Spleen (tissue), 7 donors: Measurements from ENCODE around the gene RAB28.

ENCODE experiments used
- POLR2A ChIP-seq, 3 donors: fragments of 450-650 bp; IDR thresholded peaks; one replicate each; pipeline ENCODE4 v1.5.1; 2017; ENCODE audit warnings: antibody characterized with exemption in 3 of 3, mild to moderate bottlenecking in 1 of 3
- TF ChIP-seq, protein P1 (sequence below), 11 experiments: fragments of 200-600 bp in 7 of 11; fragments of 450-650 bp in 4 of 11; sonication (generic) in 4 of 11; IDR thresholded peaks in 8 of 11; conservative IDR thresholded peaks in 3 of 11; 1 replicate in 7 of 11; 2 replicates in 4 of 11; pipeline versions ENCODE4 v1.4.0 to v1.8.0; 2016 to 2021; ENCODE audit warnings: antibody characterized with exemption in 11 of 11, inconsistent platforms in 4 of 11, mild to moderate bottlenecking in 1 of 11
- donor health status: DM: no; HTN: no; CAD: no; lungs with moderate emphysema.
- donor health status: DM: no; HTN: no; CAD: no.
- donor health status: DM: no; HTN: no; CAD: no.

- TF ChIP-seq, protein P1, sequence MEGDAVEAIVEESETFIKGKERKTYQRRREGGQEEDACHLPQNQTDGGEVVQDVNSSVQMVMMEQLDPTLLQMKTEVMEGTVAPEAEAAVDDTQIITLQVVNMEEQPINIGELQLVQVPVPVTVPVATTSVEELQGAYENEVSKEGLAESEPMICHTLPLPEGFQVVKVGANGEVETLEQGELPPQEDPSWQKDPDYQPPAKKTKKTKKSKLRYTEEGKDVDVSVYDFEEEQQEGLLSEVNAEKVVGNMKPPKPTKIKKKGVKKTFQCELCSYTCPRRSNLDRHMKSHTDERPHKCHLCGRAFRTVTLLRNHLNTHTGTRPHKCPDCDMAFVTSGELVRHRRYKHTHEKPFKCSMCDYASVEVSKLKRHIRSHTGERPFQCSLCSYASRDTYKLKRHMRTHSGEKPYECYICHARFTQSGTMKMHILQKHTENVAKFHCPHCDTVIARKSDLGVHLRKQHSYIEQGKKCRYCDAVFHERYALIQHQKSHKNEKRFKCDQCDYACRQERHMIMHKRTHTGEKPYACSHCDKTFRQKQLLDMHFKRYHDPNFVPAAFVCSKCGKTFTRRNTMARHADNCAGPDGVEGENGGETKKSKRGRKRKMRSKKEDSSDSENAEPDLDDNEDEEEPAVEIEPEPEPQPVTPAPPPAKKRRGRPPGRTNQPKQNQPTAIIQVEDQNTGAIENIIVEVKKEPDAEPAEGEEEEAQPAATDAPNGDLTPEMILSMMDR (IDR thresholded peaks at IDR 0.05 in 8 of 11, conservative IDR thresholded peaks at IDR 0.05 in 3 of 11), result no peak
- TF ChIP-seq POLR2A (IDR thresholded peaks at IDR 0.05), result no peak
Measured at GRCh38 chr4:13323921-13324320, 160.2 kb downstream of the RAB28 start.
